Measurements from ENCODE around the gene HIVEP1.

GRCh38 chr6:12203001-12203400 is 190.9 kb downstream of the HIVEP1 start:
- TF ChIP-seq CTCF (IDR thresholded peaks at IDR 0.05) (no peak), POLR2A (IDR thresholded peaks at IDR 0.05) (no peak)

Measured in Peyer's patch (tissue), 4 donors.